AG09309 (cell line): ENCODE measurements around the gene SULF2.

Experiments used
- DNase-seq: peaks from one replicate; pipeline ENCODE4 v3.0.0-alpha.2; 2010; ENCODE audit warnings: low read depth
- H3K4me3 ChIP-seq: 2 replicates; pipeline ENCODE4 v1.5.1; 2011; ENCODE audit warnings: mild to moderate bottlenecking, low read depth, low read length, moderate library complexity; ENCODE audit not compliant: control insufficient read depth
- TF ChIP-seq, protein P1 (sequence below): IDR thresholded peaks from 2 replicates; pipeline ENCODE4 v1.5.1; 2011; ENCODE audit warnings: mild to moderate bottlenecking, low read depth, low read length, inconsistent platforms; ENCODE audit not compliant: insufficient read depth, control insufficient read depth; ENCODE audit errors: missing control alignments

SULF2 gene

GRCh38 chr20:47612670-47613069 lies 172.6 kb downstream of the SULF2 start:
- DNase-seq: no peak
- TF ChIP-seq, protein P1, sequence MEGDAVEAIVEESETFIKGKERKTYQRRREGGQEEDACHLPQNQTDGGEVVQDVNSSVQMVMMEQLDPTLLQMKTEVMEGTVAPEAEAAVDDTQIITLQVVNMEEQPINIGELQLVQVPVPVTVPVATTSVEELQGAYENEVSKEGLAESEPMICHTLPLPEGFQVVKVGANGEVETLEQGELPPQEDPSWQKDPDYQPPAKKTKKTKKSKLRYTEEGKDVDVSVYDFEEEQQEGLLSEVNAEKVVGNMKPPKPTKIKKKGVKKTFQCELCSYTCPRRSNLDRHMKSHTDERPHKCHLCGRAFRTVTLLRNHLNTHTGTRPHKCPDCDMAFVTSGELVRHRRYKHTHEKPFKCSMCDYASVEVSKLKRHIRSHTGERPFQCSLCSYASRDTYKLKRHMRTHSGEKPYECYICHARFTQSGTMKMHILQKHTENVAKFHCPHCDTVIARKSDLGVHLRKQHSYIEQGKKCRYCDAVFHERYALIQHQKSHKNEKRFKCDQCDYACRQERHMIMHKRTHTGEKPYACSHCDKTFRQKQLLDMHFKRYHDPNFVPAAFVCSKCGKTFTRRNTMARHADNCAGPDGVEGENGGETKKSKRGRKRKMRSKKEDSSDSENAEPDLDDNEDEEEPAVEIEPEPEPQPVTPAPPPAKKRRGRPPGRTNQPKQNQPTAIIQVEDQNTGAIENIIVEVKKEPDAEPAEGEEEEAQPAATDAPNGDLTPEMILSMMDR: no peak
- no peak overlapping the region for H3K4me3 ChIP-seq

GRCh38 chr20:47611785-47612184 lies 173.5 kb downstream of the SULF2 start:
- no peak overlapping the region for H3K4me3 ChIP-seq
- TF ChIP-seq, protein P1: no peak
- no peak for DNase-seq

DNA sequence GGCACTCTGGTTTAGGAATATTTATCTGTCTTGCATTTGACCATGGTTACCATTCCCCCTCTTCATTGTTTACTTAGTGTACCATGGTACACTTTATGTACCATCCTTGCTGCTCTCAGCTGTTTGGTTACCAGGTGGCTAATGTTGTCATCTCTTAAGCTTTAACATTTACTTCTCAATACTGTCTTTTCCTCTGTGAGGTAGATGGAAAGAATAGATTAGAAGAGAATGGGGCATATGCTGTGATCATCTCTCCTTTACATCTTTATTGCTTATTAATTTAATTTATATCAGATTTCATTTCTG lies 174.4 kb downstream of the SULF2 start:
- no peak overlapping the region for H3K4me3 ChIP-seq
- TF ChIP-seq, protein P1: no peak
- DNase-seq: no peak

GRCh38 chr20:47610247-47610944 lies 174.9 kb downstream of the SULF2 start:
- TF ChIP-seq, protein P1: no peak
- no peak overlapping the region for H3K4me3 ChIP-seq
- DNase-seq: peak; percentile 47

DNA sequence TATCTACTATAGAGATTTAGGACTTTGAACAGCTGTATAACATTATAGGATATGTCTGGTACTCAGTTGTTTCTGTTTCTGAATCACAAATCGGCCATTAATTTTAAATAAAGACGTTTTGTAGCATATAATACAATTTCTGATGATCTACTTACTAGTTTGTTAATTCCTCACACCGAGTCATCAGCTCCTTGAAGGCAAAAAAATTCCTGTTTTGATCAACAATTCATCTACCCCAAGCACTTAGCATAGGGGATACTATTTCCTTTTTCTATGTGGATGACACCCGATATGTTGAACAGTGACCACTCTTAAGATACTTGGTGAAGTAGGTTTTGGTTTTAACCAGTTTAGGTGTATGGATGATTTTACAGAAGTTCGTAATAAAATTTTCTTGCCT lies 176.3 kb downstream of the SULF2 start:
- TF ChIP-seq, protein P1: no peak
- no peak overlapping the region for H3K4me3 ChIP-seq
- DNase-seq: no peak
